Measurements from ENCODE around the gene ALDH3B2. TPM values are rescaled to one million over a fixed set of nuclear protein-coding genes. Genes with fewer than 3 reads are reported as not detected.

The ALDH3B2 gene
- total RNA-seq, 1 experiment from 2014 or later = not detected

DNA sequence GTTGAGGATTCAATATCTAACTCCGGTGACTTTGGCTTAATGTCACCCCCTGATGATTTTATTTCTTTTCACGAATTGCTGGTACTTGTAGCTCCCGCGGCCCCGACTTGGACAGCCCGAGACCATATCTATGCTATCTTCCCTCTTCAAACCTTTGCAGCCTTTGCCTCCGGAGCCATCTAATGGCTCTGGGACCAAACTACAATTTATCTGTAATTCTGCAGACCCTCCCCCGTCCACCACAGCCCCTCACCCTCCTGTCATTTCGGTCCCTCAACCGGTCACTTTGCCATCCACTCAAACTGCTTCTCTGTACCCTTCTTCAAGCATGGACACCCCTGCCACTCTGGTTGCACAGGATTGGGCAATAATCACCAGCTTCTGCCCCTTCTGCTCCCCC is 25.7 kb upstream of the ALDH3B2 start (continued):
- TF ChIP-seq SIN3A (IDR thresholded peaks at IDR 0.05; ENCODE audit: low read depth) (no peak), SP1 (IDR thresholded peaks at IDR 0.05; ENCODE audit: low read depth) (no peak), CBX3 (IDR thresholded peaks at IDR 0.05; ENCODE audit: low read depth) (no peak), POLR2AphosphoS5 (IDR thresholded peaks at IDR 0.05; ENCODE audit: low read depth, low read length) (no peak), TCF7L2 (IDR thresholded peaks at IDR 0.05; ENCODE audit: borderline replicate concordance, extremely low read depth, insufficient read depth, insufficient read length) (no peak)
- TF ChIP-seq, protein P1, sequence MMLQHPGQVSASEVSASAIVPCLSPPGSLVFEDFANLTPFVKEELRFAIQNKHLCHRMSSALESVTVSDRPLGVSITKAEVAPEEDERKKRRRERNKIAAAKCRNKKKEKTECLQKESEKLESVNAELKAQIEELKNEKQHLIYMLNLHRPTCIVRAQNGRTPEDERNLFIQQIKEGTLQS (IDR thresholded peaks at IDR 0.05) = no peak

DNA sequence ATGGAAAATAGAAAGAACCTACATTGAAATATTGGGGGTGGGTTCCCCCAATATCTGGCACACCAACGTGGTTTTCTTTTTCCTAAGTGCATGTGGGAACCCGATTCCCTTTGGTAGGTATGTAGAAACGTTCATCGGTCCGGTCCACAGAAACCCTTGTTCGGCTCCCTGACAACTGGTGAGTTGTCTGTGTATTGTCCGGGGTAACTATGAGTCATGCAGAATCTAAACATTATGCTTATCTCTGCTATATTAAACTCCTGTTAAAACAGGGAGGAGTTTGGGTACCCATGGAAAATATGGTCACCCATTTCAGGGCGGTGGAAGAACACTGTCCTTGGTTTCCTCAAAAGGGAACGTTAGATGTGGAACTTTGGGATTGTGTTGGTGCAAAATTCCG is 25.1 kb upstream of the ALDH3B2 start:
- BruUV-seq (replicated peaks) = no TSS peak
- peaks cover 0 to 8% of the 10 kb centered on the region in 2 experiments; a peak in 3 of 4 replicates for H3K4me1 ChIP-seq (ENCODE audit: control insufficient read depth in 1 of 2, insufficient read depth in 2 of 2, low read length in 2 of 2)
- no peaks in the 10 kb centered on the region for H3K9me3 ChIP-seq (ENCODE audit: control insufficient read depth in 1 of 2, insufficient read depth in 1 of 2, low read depth in 1 of 2, low read length in 2 of 2)
- intact Hi-C loops (cut with micrococcal nuclease) = no loop called here
- ChIA-PET RAD21 (ENCODE audit: low non-redundant PET in 1 of 2, low total read pairs in 2 of 2, uncharacterized antibody in 2 of 2, unreplicated experiment in 2 of 2) (no interaction called here), POLR2A (no interaction called here), CTCF (no interaction called here)
- H3K4me2 ChIP-seq (ENCODE audit: low read length) = no peak overlapping the region
- H3K4me3 ChIP-seq (replicated peaks in 1 of 2; ENCODE audit: low read depth in 1 of 2, low read length in 2 of 2) = no peak overlapping the region
- H3K27me3 ChIP-seq (ENCODE audit: insufficient read depth, low read length) = no peaks in the 10 kb centered on the region
- no peaks in the 10 kb centered on the region for H3K9me2 ChIP-seq (ENCODE audit: insufficient read depth)
- no peak overlapping the region for H3K27ac ChIP-seq (ENCODE audit: low read depth, low read length)
- DNase-seq (ENCODE audit: low read depth, low spot score) = no peak
- H2AFZ ChIP-seq (ENCODE audit: low read depth, low read length, poor library complexity, severe bottlenecking) = no peak overlapping the region
- no peak for TF ChIP-seq EGR1 (IDR thresholded peaks at IDR 0.05; ENCODE audit: low read depth)
- TF ChIP-seq YY1 (IDR thresholded peaks at IDR 0.05; ENCODE audit: extremely low read depth, insufficient replicate concordance, low read depth, low read length) = no peak
- no peak for TF ChIP-seq ELF1 (IDR thresholded peaks at IDR 0.05; ENCODE audit: borderline replicate concordance, low read depth)
- TF ChIP-seq SP1 (IDR thresholded peaks at IDR 0.05; ENCODE audit: low read depth) = no peak
- TF ChIP-seq POLR2A (IDR thresholded peaks at IDR 0.05; ENCODE audit: borderline replicate concordance, extremely low read depth, insufficient read depth, insufficient read length) = no peak
- TF ChIP-seq CEBPB (IDR thresholded peaks at IDR 0.05; ENCODE audit: low read depth) = no peak
- no peak for TF ChIP-seq JUND (IDR thresholded peaks at IDR 0.05)
- TF ChIP-seq, protein P2, sequence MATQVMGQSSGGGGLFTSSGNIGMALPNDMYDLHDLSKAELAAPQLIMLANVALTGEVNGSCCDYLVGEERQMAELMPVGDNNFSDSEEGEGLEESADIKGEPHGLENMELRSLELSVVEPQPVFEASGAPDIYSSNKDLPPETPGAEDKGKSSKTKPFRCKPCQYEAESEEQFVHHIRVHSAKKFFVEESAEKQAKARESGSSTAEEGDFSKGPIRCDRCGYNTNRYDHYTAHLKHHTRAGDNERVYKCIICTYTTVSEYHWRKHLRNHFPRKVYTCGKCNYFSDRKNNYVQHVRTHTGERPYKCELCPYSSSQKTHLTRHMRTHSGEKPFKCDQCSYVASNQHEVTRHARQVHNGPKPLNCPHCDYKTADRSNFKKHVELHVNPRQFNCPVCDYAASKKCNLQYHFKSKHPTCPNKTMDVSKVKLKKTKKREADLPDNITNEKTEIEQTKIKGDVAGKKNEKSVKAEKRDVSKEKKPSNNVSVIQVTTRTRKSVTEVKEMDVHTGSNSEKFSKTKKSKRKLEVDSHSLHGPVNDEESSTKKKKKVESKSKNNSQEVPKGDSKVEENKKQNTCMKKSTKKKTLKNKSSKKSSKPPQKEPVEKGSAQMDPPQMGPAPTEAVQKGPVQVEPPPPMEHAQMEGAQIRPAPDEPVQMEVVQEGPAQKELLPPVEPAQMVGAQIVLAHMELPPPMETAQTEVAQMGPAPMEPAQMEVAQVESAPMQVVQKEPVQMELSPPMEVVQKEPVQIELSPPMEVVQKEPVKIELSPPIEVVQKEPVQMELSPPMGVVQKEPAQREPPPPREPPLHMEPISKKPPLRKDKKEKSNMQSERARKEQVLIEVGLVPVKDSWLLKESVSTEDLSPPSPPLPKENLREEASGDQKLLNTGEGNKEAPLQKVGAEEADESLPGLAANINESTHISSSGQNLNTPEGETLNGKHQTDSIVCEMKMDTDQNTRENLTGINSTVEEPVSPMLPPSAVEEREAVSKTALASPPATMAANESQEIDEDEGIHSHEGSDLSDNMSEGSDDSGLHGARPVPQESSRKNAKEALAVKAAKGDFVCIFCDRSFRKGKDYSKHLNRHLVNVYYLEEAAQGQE (IDR thresholded peaks at IDR 0.05; ENCODE audit: low read depth) = no peak
- TF ChIP-seq CBX3 (IDR thresholded peaks at IDR 0.05; ENCODE audit: low read depth) = no peak
- no peak for TF ChIP-seq RAD21 (IDR thresholded peaks at IDR 0.05; ENCODE audit: low read depth)
- TF ChIP-seq SRF (IDR thresholded peaks at IDR 0.05; ENCODE audit: low read depth) = no peak
- TF ChIP-seq EZH2phosphoT487 (IDR thresholded peaks at IDR 0.05; ENCODE audit: borderline replicate concordance) = no peak
- no peak for TF ChIP-seq ZNF274 (IDR thresholded peaks at IDR 0.05; ENCODE audit: low read depth, low read length)
- TF ChIP-seq TCF7L2 (IDR thresholded peaks at IDR 0.05; ENCODE audit: borderline replicate concordance, extremely low read depth, insufficient read depth, insufficient read length) = no peak
- TF ChIP-seq, protein P1 (IDR thresholded peaks at IDR 0.05) = no peak
- no peak for TF ChIP-seq FOSL1 (IDR thresholded peaks at IDR 0.05; ENCODE audit: low read depth)
- TF ChIP-seq, protein P3, sequence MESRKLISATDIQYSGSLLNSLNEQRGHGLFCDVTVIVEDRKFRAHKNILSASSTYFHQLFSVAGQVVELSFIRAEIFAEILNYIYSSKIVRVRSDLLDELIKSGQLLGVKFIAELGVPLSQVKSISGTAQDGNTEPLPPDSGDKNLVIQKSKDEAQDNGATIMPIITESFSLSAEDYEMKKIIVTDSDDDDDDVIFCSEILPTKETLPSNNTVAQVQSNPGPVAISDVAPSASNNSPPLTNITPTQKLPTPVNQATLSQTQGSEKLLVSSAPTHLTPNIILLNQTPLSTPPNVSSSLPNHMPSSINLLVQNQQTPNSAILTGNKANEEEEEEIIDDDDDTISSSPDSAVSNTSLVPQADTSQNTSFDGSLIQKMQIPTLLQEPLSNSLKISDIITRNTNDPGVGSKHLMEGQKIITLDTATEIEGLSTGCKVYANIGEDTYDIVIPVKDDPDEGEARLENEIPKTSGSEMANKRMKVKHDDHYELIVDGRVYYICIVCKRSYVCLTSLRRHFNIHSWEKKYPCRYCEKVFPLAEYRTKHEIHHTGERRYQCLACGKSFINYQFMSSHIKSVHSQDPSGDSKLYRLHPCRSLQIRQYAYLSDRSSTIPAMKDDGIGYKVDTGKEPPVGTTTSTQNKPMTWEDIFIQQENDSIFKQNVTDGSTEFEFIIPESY (IDR thresholded peaks at IDR 0.05; ENCODE audit: extremely low read depth, insufficient replicate concordance, low read length) = no peak
- no peak for TF ChIP-seq ZFX (IDR thresholded peaks at IDR 0.05)
- TF ChIP-seq EZH2 (IDR thresholded peaks at IDR 0.05) = no peak
- TF ChIP-seq, protein P4, sequence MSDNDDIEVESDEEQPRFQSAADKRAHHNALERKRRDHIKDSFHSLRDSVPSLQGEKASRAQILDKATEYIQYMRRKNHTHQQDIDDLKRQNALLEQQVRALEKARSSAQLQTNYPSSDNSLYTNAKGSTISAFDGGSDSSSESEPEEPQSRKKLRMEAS (IDR thresholded peaks at IDR 0.05) = no peak
- no peak overlapping the region for H3K9ac ChIP-seq (ENCODE audit: low read length)
- no peak for ATAC-seq
- H3K79me2 ChIP-seq (ENCODE audit: insufficient read depth, low read length) = no peaks in the 10 kb centered on the region
- H3K36me3 ChIP-seq (ENCODE audit: control insufficient read depth in 1 of 2, insufficient read depth in 2 of 2, low read length in 2 of 2) = no peaks in the 10 kb centered on the region
- no peaks in the 10 kb centered on the region for H4K20me1 ChIP-seq (ENCODE audit: insufficient read depth)

All from HCT116 (cell line).